Effector CD4-positive, alpha-beta T cell (primary cell): Measurements from ENCODE around the gene IGF2BP2.
A peak's percentile ranks its signal among the peaks of the same experiment; 100 is the strongest.
"Not testable (repeated sequence)": the region's sequence is repeated elsewhere in the genome, so short reads cannot be mapped to it uniquely, and the experiment has no call there.

Source experiments
- DNase-seq: peaks from one replicate; pipeline ENCODE4 v3.0.0-alpha.2; 2020

IGF2BP2 gene

DNA sequence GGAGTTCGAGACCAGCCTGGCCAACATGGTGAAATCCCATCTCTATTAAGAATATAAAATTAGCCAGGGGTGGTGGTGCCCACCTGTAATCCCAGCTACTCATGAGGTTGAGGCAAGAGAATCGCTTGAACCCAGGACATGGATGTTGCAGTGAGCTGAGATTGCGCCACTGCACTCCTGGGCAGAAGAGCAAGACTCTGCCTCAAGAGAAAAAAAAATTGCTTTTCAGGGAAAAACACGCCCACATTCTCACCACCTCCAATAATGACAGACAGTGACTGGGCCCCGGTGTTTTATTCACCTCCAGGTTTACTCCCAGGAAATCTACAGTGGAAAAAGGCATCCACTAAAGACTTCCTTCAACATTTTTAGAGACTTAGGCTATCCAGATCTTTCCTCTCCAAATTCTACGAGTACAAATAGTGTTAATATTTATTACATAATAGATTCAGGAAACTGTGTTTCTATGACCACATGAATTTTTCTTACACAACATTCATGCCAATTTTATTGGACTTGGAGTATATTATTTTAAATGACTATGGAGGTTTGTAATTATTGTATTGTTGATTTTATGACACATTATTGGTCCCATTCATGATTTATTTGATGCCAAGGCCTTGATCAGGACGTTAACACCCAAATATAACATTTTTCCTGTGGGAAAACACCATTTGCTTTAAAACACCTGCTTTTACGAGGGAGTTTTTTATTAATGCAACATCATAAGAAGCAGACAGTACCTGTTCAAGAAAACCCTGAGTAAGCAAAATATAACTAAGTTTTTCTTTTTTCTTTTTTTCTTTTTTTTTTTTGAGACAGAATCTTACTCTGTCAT, 26.6 kb downstream of the IGF2BP2 start:
- no peak for DNase-seq

DNA sequence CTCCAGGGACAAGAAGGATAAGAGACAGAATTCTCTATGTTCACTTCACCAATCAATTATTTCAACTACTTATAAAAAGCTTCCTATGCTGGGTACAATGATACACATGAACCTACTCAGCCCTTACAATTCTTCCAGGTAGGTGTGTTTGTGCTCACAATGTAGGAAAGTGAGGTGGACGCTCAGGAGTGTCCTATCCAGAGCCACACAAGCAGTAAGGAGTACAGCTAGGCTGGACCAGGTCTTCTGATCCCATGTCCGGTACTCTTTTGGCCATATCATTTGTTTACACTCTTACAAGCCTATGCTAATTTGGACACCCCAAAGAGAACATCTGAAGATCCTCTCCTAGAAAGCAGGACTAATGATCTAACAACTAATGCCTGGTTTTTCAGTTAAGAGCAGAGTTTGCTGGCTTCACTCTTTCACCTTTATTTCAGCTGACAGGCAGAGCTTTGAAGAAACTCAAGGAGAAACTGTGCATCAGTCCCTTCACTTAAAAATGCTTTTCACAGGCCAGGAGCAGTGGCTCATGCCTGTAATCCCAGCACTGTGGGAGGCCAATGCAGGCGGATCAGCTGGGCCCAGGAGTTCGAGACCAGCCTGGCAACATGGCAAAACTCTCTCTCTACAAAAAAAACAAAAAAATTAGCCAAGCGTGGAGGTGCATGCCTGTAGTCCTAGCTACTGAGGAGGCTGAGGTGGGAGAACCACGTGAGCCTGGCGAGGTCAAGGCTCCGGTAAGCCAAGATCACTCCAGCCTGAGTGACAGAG, 27.5 kb downstream of the IGF2BP2 start:
- DNase-seq: no peak

DNA sequence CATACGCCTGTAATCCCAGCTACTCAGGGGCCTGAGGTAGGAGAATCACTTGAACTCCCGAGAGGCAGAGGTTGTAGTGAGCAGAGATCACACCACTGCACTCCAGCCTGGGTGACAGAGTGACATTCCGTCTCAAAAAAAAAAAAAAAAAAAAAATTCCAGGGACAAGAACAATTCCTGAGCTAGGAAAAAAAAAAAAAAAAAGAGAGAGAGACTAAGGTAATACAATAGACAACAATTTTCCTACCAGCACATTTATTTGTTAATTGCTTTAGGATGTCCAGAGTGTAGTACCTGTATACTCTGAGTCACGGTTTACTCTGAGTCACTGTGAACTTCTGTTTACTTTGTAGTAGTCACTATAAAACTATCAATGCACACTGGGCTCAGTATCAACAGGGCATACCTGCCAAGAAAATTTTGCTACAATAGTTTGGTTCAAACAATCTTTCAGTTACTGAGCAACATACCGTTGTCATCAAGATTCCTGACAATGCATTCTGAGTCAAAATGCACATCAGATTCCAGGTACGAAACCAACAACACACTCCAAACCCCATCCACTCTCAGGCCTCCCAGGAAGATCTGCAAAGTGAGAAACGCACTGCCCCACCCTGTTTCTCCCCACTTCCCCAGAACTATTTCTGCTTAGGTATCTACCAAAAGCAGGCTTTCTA, 28.3 kb downstream of the IGF2BP2 start:
- no peak for DNase-seq

- DNase-seq: no peak
Observed at GRCh38 chr3:185793381-185793780, 31.5 kb downstream of the IGF2BP2 start.

DNA sequence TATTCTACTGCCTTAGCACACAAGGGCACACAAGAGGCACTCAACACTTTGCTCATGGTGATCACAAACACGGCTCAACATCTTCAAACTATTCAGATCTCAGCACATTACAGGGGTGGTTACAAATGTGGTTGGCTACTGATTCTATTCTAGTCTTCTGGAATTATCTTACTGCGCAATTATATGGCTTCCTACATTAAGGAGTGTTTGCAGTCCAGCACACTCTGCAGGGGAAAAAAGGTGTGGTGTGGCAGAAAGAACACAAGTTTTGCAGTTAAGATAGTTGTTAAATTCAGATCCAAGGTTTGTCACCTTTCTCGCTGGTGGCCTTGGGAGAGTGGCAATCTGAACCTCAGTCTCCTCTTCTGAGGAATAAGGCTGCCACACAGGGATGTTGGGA, 31.9 kb downstream of the IGF2BP2 start:
- DNase-seq: no peak

DNA sequence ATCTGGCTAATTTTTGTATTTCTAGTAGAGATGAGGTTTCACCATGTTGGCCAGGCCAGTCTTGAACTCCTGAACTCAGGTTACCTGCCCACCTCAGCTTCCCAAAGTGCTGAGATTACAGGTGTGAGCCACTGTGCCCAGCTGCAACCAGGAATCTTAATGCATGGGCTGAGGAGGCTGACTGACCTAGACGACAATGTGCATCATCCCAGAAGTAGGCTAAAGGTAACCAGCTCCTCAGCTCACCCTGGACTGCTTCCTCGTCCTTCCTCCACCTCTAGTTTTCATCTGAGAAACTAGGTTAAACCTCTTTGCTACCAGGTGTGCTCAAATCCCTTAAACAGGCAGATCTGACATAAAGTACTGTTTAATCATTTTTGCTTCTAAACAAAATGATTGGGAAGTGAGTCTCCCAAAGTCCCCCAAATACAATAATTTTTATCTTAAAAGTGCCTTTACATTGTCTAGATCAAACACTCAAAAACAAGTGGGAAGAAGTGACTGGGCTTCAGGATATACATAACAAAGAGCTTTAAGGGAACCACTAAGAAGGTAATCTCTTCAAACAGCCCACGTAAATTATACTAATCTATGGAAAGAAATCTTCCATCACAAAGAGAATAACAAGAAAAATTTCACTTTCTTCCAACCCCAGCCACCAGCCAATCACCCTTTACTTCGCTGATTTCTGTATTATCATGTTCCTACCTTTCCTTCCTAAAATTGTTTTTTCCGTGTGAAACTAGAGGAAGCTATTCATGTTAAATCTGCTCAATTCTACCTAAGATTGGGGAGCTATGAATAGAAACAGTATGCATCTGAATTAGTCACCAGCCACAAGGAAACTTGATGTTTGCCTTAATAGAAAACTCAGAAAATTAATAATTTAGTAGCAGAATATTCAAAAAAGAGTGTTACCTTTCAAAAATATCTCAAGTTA, 34.7 kb downstream of the IGF2BP2 start:
- no peak for DNase-seq

DNA sequence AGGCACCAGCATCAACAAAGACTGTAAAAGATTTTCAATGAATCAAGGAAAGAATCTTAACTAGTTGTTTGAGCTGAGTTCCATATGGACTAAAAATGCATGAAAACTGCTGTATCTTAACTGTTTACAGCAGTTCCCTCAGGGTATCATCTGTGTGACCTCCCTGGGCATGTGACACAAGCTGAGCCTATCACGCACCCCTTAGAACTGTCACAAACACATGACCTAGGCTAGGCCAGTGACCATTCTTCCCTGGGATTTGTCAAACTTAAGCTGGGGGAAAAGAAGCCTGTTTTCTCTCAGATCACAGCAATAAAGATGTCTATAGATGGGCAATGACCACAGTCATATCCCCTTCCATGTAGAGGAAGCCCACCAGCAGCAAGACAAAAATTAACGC, 35.7 kb downstream of the IGF2BP2 start:
- DNase-seq: no peak

GRCh38 chr3:185788292-185788691, 36.5 kb downstream of the IGF2BP2 start:
- no peak for DNase-seq

DNA sequence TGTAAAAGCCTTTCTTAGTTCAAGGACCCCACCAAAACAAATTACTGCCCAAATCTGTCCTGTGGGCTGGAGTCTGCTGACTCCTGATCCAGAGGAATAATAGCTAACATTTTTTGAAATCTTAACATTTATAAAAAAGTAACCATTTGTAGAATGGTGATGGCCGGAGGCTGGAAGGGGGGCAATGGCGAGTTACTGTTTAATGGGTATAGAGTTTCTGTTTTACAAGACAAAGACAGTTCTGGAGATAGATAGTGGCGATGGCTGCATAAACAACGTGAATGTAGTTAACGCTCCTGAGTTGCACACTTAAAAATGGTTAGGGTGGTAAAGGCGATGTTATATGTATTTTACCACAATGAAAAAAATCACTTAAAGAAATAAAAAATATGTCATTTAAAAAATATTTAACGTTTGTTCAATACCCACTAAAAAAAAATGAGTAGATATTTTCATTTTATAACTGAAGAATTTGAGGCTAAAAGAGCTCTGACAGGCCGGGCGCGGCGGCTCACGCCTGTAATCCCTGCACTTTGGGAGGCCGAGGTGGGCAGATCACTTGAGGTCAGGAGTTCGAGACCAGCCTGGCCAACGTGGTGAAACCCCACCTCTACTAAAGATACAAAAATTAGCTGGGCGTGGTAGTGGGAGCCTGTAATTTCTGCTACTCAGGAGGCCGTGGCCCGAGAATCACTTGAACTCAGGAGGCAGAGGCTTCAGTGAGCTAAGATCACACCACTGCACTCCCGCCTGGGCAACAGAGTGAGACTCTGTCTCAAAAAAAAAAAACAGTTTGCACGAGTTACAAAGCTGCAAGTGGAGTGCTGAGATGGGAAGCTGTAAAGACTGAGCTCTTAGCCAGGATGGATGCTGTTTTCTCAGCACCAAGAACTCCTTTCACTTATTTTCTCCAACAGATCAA, 37.6 kb downstream of the IGF2BP2 start:
- no peak for DNase-seq

DNA sequence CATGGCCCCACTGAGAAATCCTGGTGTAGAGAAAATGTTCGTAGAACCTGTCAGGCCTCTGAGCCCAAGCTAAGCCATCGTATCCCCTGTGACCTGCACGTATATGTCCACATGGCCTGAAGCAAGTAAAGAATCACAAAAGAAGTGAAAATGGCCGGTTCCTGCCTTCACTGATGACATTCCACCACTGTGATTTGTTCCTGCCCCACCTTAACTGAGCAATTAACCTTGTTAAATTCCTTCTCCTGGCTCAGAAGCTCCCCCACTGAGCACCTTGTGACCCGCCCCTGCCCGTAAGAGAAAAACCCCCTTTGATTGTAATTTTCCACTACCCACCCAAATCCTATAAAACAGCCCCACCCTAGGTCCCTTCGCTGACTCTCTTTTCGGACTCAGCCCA, 38.6 kb downstream of the IGF2BP2 start:
- DNase-seq: not testable (repeated sequence)

DNA sequence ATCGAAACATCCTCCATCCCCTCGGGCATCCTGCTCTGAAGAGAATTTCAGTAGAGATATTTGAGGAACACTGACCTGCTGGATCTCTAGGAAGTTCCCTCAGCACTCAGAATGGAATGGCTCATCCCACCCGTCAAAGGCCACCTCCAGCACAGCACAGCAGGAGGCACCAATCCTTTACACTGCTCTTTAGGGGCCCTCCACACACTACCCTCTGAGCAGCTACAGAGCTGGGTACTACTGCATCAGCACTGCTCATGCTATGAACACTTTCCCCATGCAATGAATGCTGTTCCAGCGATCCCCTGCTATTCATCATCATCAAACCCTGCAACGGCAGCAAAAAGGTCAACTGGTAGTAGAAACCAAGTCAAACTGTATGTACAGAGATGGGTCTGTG, 40.5 kb downstream of the IGF2BP2 start:
- DNase-seq: no peak

- no peak for DNase-seq
Observed at GRCh38 chr3:185781759-185782158, 43.1 kb downstream of the IGF2BP2 start.

GRCh38 chr3:185779461-185779860, 45.4 kb downstream of the IGF2BP2 start:
- no peak for DNase-seq

GRCh38 chr3:185778821-185779220, 46.0 kb downstream of the IGF2BP2 start:
- DNase-seq: no peak

- DNase-seq: no peak
Observed at GRCh38 chr3:185778094-185778493, 46.7 kb downstream of the IGF2BP2 start.

DNA sequence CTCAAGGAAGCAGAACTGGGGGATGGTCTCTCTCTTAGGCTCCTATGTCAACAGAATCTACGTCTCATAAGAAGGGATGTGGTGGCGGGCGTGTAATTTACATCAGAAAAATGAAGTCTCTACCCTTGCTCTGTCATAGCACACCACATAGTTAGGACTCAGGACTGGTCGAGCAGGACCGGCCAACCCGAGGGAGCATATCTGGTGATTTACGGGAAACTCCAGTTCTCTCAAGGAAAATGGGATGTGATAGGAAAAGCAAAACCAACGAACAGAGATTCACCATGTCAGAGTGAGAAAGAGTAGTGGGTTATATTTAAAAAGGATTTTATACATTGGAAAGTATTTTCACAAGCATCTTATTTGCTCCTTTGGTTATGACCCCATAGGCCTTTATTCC, 54.7 kb downstream of the IGF2BP2 start:
- DNase-seq: no peak

- DNase-seq: peak; percentile 19
Observed at GRCh38 chr3:185768578-185768982, 56.3 kb downstream of the IGF2BP2 start.

DNA sequence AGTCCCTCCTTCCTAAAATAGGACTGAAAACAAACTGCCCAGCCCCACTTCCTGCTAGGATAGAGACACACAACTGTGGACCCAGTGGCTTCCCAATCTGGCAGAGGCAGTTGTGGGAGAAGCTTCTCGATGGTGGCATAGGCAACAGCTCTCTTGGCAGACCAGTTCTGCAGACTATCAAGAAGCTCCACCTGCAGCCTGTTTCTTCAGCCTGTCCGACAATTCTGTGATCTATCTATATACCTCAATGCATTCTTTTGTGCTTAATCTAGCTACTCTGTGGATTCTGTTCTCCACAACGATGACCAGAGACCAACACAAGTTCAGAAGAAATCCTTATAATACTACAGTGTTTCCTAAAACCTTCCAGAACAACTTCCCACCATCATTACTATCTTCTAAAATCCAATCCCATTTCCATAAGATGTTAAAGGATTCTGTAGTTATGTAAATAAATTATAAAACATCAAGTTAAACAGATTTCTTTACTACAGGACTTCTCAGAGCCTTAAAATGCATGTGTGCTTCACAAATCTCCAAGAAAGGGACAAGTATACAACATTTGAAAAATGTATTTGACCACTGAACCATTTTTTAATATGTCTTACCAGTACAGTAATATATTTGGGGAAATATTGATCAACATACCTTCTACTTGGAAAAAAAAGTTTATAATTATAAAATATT, 57.7 kb downstream of the IGF2BP2 start:
- no peak for DNase-seq

GRCh38 chr3:185766329-185767001, 58.4 kb downstream of the IGF2BP2 start:
- DNase-seq: no peak

DNA sequence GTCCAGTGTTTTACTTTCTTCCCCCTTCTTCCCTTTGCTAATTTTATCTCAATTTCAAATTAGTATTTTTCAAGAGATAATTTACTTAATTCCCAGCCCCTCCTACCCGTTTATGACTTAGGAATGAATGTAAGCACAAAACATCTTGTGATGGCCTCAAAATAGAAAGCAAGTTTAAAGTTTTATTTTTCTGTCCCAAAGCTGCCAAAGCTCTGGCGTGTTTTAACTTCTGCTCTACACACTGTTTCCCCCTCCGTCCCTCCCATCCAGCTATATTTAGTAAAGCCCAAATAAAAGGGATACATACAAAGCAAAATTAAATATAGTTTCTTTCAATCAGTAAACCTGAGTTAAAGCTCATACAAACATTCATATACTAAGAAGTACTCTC, 59.9 kb downstream of the IGF2BP2 start:
- DNase-seq: no peak
